ENCODE results near the gene MYOM3. TPM values are rescaled to one million over a fixed set of nuclear protein-coding genes. Genes with fewer than 3 reads are reported as not detected.

The MYOM3 gene
- total and polyA plus RNA-seq, 5 donors from 2014 or later = not detected

DNA sequence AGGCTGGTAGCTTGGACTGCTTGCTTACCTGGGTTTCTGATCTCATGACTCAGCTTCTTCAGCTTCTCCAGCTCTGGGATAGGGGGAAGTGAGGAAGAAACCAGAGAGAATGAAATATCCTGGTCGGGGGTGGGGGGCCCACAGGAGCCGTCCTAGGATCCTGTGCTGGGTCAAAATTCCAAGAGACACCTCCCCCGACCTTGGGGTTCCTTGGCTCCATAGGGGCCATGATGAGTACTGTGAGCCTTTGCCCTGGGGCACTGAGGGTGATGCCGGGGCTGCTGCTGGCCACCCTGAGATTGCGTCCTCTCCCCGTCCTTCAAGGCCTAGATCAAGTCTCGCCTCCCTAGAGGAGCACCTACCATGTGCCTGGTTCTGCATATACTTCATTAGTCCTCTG, 40.0 kb downstream of the MYOM3 start:
- Histone ChIP-seq H3K4me3 (ENCODE audit: low read depth, low read length) (no peak overlapping the region), H3K4me1 (ENCODE audit: control insufficient read depth, insufficient read depth, low read length, poor library complexity, severe bottlenecking) (peaks cover 3% of the 10 kb centered on the region), H3K27ac (ENCODE audit: insufficient read depth, low read length, poor library complexity, severe bottlenecking) (no peak overlapping the region), H3K9me3 (ENCODE audit: control insufficient read depth in 2 of 2, low read length in 2 of 2) (no peaks in the 10 kb centered on the region), H3K36me3 (ENCODE audit: control insufficient read depth, insufficient read depth, low read length) (no peaks in the 10 kb centered on the region), H3K27me3 (ENCODE audit: control insufficient read depth, insufficient read depth, low read length) (no peaks in the 10 kb centered on the region)
- peaks cover 15% of the 10 kb centered on the region for H3K27me3 Mint-ChIP-seq
- peaks cover 0 to 2% (median 0%) of the 10 kb centered on the region in 7 donors for H3K9me3 Mint-ChIP-seq
- H3K4me1 Mint-ChIP-seq = peaks cover 0 to 2% (median 0%) of the 10 kb centered on the region in 4 donors
- H3K27ac Mint-ChIP-seq = no peak overlapping the region
- H3K4me3 Mint-ChIP-seq = no peak overlapping the region
- no peak for DNase-seq
- ATAC-seq (ENCODE audit: low read depth in 2 of 2) = no peak
- no peaks in the 10 kb centered on the region for H3K36me3 Mint-ChIP-seq

DNA sequence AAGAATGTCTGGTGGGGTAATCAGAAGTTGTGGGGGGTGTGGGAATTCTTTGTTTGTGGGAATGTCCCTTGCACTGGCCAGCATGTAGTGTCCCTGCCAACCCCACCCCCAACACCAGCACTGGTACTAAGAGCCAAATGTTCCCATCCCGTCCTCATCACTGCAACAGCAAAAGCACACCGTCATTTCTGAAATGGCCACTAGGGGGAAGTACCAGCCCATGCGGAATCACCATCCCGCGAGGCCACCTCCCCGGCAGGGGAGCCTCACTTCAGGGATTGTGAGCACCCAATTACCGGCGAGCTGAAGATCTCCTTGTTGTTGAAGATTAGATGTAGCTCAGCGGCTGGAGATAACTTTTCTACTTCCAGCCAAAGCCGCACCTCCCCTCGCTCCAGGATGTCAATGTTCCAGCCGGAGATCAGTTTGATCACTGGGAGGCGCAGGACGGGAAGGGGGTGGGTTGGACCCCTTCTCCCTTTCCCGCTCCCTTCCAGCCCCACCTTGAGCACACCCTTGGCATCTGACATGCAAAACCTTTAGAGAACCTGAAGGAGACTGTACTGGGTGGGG, 41.0 kb downstream of the MYOM3 start:
- DNase-seq (peak; percentile 39 to 76 (median 58)), ATAC-seq (ENCODE audit: low read depth in 2 of 2) (peak; percentile 72 to 76)
- Mint-ChIP-seq H3K9me3 (peaks cover 0 to 4% (median 0%) of the 10 kb centered on the region in 7 donors), H3K4me3 (no peak overlapping the region), H3K27me3 (peaks cover 18% of the 10 kb centered on the region), H3K27ac (no peak overlapping the region), H3K36me3 (no peaks in the 10 kb centered on the region), H3K4me1 (peaks cover 0 to 2% (median 0%) of the 10 kb centered on the region in 4 donors)
- H3K27ac ChIP-seq (ENCODE audit: insufficient read depth, low read length, poor library complexity, severe bottlenecking) = no peak overlapping the region
- no peaks in the 10 kb centered on the region for H3K36me3 ChIP-seq (ENCODE audit: control insufficient read depth, insufficient read depth, low read length)
- no peaks in the 10 kb centered on the region for H3K27me3 ChIP-seq (ENCODE audit: control insufficient read depth, insufficient read depth, low read length)
- peaks cover 3% of the 10 kb centered on the region for H3K4me1 ChIP-seq (ENCODE audit: control insufficient read depth, insufficient read depth, low read length, poor library complexity, severe bottlenecking)
- H3K9me3 ChIP-seq (ENCODE audit: control insufficient read depth in 2 of 2, low read length in 2 of 2) = no peaks in the 10 kb centered on the region
- H3K4me3 ChIP-seq (ENCODE audit: low read depth, low read length) = no peak overlapping the region

GRCh38 chr1:24069817-24070216, 42.1 kb downstream of the MYOM3 start:
- Mint-ChIP-seq H3K9me3 (peaks cover 0 to 4% (median 0%) of the 10 kb centered on the region in 7 donors), H3K4me1 (peaks cover 0 to 2% (median 0%) of the 10 kb centered on the region in 4 donors), H3K36me3 (no peaks in the 10 kb centered on the region), H3K27ac (no peak overlapping the region), H3K27me3 (peaks cover 21% of the 10 kb centered on the region), H3K4me3 (no peak overlapping the region)
- no peak for ATAC-seq (ENCODE audit: low read depth in 2 of 2)
- no peaks in the 10 kb centered on the region for H3K9me3 ChIP-seq (ENCODE audit: control insufficient read depth in 2 of 2, low read length in 2 of 2)
- no peak overlapping the region for H3K4me3 ChIP-seq (ENCODE audit: low read depth, low read length)
- H3K36me3 ChIP-seq (ENCODE audit: control insufficient read depth, insufficient read depth, low read length) = no peaks in the 10 kb centered on the region
- H3K27ac ChIP-seq (ENCODE audit: insufficient read depth, low read length, poor library complexity, severe bottlenecking) = no peak overlapping the region
- H3K4me1 ChIP-seq (ENCODE audit: control insufficient read depth, insufficient read depth, low read length, poor library complexity, severe bottlenecking) = peaks cover 3% of the 10 kb centered on the region
- no peaks in the 10 kb centered on the region for H3K27me3 ChIP-seq (ENCODE audit: control insufficient read depth, insufficient read depth, low read length)
- no peak for DNase-seq

DNA sequence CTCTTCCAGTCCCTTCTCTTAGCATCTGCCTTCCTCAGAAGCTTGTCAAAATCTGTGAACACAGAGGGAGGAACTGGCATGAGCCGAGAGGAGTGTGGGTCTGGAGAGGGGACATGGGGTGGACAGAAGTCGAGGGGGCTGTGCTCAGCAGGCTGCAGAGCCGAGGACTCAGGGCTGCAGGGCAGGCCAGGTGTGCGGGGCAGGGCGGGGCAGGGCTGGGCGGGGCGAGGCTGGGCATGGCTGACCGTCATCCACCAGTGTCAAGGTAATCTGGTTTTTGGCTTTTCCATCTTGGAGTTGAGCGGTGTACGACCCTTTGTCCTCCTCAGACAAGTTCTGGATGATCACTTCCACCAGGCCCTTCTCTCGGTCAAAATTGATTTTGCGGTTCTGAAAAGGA, 44.0 kb downstream of the MYOM3 start:
- peaks cover 3% of the 10 kb centered on the region for H3K4me1 ChIP-seq (ENCODE audit: control insufficient read depth, insufficient read depth, low read length, poor library complexity, severe bottlenecking)
- H3K36me3 ChIP-seq (ENCODE audit: control insufficient read depth, insufficient read depth, low read length) = no peaks in the 10 kb centered on the region
- no peak overlapping the region for H3K4me3 ChIP-seq (ENCODE audit: low read depth, low read length)
- Mint-ChIP-seq H3K9me3 (peaks cover 0 to 4% (median 0%) of the 10 kb centered on the region in 7 donors), H3K36me3 (no peaks in the 10 kb centered on the region), H3K4me3 (no peak overlapping the region), H3K4me1 (peaks cover 0 to 2% (median 0%) of the 10 kb centered on the region in 4 donors), H3K27me3 (peaks cover 21% of the 10 kb centered on the region), H3K27ac (no peak overlapping the region)
- H3K27me3 ChIP-seq (ENCODE audit: control insufficient read depth, insufficient read depth, low read length) = no peaks in the 10 kb centered on the region
- DNase-seq = no peak
- no peak for ATAC-seq (ENCODE audit: low read depth in 2 of 2)
- H3K27ac ChIP-seq (ENCODE audit: insufficient read depth, low read length, poor library complexity, severe bottlenecking) = no peak overlapping the region
- H3K9me3 ChIP-seq (ENCODE audit: control insufficient read depth in 2 of 2, low read length in 2 of 2) = no peaks in the 10 kb centered on the region

GRCh38 chr1:24065304-24065703, 46.6 kb downstream of the MYOM3 start:
- Mint-ChIP-seq H3K4me1 (no peaks in the 10 kb centered on the region), H3K27ac (no peak overlapping the region)

DNA sequence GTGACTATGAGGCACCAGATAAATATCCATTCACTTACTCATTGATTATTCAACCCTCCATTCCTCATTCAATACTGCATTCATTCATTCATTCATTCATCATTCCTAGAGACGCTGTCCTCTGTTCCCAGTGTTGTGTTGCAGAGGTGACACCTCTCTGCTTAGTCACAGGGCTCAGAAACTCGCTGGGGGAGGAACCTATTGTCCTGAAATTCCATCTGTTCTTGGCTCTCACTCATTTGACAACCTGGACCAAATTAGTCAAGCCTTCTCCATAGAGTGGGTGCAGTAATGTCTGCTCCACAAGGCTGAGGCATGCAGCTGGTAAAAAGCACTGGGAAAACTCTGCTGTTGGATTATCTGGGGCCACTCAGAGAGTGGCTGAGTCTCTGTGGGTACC, 49.7 kb downstream of the MYOM3 start:
- Histone ChIP-seq H3K27me3 (ENCODE audit: control insufficient read depth, insufficient read depth, low read length) (no peaks in the 10 kb centered on the region), H3K36me3 (ENCODE audit: control insufficient read depth, insufficient read depth, low read length) (no peaks in the 10 kb centered on the region), H3K9me3 (ENCODE audit: control insufficient read depth in 2 of 2, low read length in 2 of 2) (peaks cover 2 to 7% of the 10 kb centered on the region in 2 experiments), H3K4me3 (ENCODE audit: low read depth, low read length) (no peak overlapping the region), H3K27ac (ENCODE audit: insufficient read depth, low read length, poor library complexity, severe bottlenecking) (no peak overlapping the region), H3K4me1 (ENCODE audit: control insufficient read depth, insufficient read depth, low read length, poor library complexity, severe bottlenecking) (no peaks in the 10 kb centered on the region)
- no peak for ATAC-seq (ENCODE audit: low read depth in 2 of 2)
- no peak overlapping the region for H3K4me3 Mint-ChIP-seq
- no peak overlapping the region for H3K27ac Mint-ChIP-seq
- H3K27me3 Mint-ChIP-seq = peaks cover 6% of the 10 kb centered on the region
- H3K9me3 Mint-ChIP-seq = peaks cover 0 to 9% (median 0%) of the 10 kb centered on the region in 7 donors
- no peaks in the 10 kb centered on the region for H3K4me1 Mint-ChIP-seq
- H3K36me3 Mint-ChIP-seq = no peaks in the 10 kb centered on the region
- no peak for DNase-seq

More at GRCh38 chr1:24065304-24065703, 46.6 kb downstream of the MYOM3 start:
- peaks cover 0 to 9% (median 0%) of the 10 kb centered on the region in 7 donors for H3K9me3 Mint-ChIP-seq
- no peaks in the 10 kb centered on the region for H3K36me3 ChIP-seq (ENCODE audit: control insufficient read depth, insufficient read depth, low read length)
- H3K4me1 ChIP-seq (ENCODE audit: control insufficient read depth, insufficient read depth, low read length, poor library complexity, severe bottlenecking) = no peaks in the 10 kb centered on the region
- H3K36me3 Mint-ChIP-seq = no peaks in the 10 kb centered on the region
- H3K27ac ChIP-seq (ENCODE audit: insufficient read depth, low read length, poor library complexity, severe bottlenecking) = no peak overlapping the region
- no peak overlapping the region for H3K4me3 Mint-ChIP-seq
- H3K4me3 ChIP-seq (ENCODE audit: low read depth, low read length) = no peak overlapping the region
- H3K9me3 ChIP-seq (ENCODE audit: control insufficient read depth in 2 of 2, low read length in 2 of 2) = peaks cover 2 to 7% of the 10 kb centered on the region in 2 experiments
- H3K27me3 Mint-ChIP-seq = peaks cover 12% of the 10 kb centered on the region
- DNase-seq = no peak
- no peaks in the 10 kb centered on the region for H3K27me3 ChIP-seq (ENCODE audit: control insufficient read depth, insufficient read depth, low read length)
- no peak for ATAC-seq (ENCODE audit: low read depth in 2 of 2)

- Histone ChIP-seq H3K27ac (ENCODE audit: insufficient read depth, low read length, poor library complexity, severe bottlenecking) (no peak overlapping the region), H3K27me3 (ENCODE audit: control insufficient read depth, insufficient read depth, low read length) (no peaks in the 10 kb centered on the region), H3K9me3 (ENCODE audit: control insufficient read depth in 2 of 2, low read length in 2 of 2) (peaks cover 2 to 7% of the 10 kb centered on the region in 2 experiments), H3K36me3 (ENCODE audit: control insufficient read depth, insufficient read depth, low read length) (no peaks in the 10 kb centered on the region), H3K4me3 (ENCODE audit: low read depth, low read length) (no peak overlapping the region), H3K4me1 (ENCODE audit: control insufficient read depth, insufficient read depth, low read length, poor library complexity, severe bottlenecking) (no peaks in the 10 kb centered on the region)
- Mint-ChIP-seq H3K36me3 (no peaks in the 10 kb centered on the region), H3K9me3 (peaks cover 0 to 9% (median 0%) of the 10 kb centered on the region in 7 donors), H3K27me3 (no peaks in the 10 kb centered on the region), H3K4me1 (no peaks in the 10 kb centered on the region), H3K4me3 (no peak overlapping the region), H3K27ac (no peak overlapping the region)
- no peak for ATAC-seq (ENCODE audit: low read depth in 2 of 2)
- no peak for DNase-seq
Measured at GRCh38 chr1:24060482-24060881, 51.5 kb downstream of the MYOM3 start.

Measured in CD4-positive, CD25-positive, alpha-beta regulatory T cell (primary cell).